HEK293 (cell line): ENCODE data around the gene DISC1.

Experiments
- CTCF ChIA-PET: fragments of 350-600 bp; formaldehyde crosslinking; extraction: SDS; loops from one replicate; lab custom pipeline; 2021; ENCODE audit warnings: antibody characterized with exemption; lab: Yijun Ruan, JAX
- POLR2A ChIA-PET: fragments of 300-600 bp; formaldehyde crosslinking; extraction: SDS; loops from one replicate; lab custom pipeline; 2020; ENCODE audit warnings: antibody characterized with exemption, inconsistent platforms; lab: Yijun Ruan, JAX
- H3K27ac ChIP-seq: fragments of 200-500 bp; sonication (Bioruptor generic); 2 replicates; pipeline ENCODE4 v1.5.1; 2014; ENCODE audit warnings: low read depth, low read length, control low read depth, inconsistent platforms; ENCODE audit errors: extremely low read depth
- H3K36me3 ChIP-seq, 2 experiments: fragments of 200-500 bp in 1 of 2; sonication (Bioruptor generic) in 1 of 2; 1 replicate in 1 of 2; 2 replicates in 1 of 2; pipeline ENCODE4 v1.5.1; 2014 to 2017; ENCODE audit warnings: inconsistent platforms in 2 of 2, low read length in 2 of 2; ENCODE audit not compliant: control insufficient read depth in 2 of 2, insufficient read depth in 1 of 2
- H3K4me1 ChIP-seq: fragments of 200-500 bp; sonication (Bioruptor generic); 2 replicates; pipeline ENCODE4 v1.5.1; 2014; ENCODE audit warnings: mild to moderate bottlenecking, low read length, inconsistent platforms; ENCODE audit not compliant: control insufficient read depth, insufficient read depth
- H3K4me3 ChIP-seq: 2 replicates; pipeline ENCODE4 v1.5.1; 2011; ENCODE audit warnings: low read depth, mild to moderate bottlenecking, control low read depth, low read length, moderate library complexity
- H3K9me3 ChIP-seq: fragments of 200-500 bp; sonication (Bioruptor generic); 2 replicates; pipeline ENCODE4 v1.5.1; 2014; ENCODE audit warnings: low read depth, low read length, inconsistent platforms; ENCODE audit not compliant: control insufficient read depth, insufficient read depth
- FEZF1 ChIP-seq: fragments of 450-650 bp; formaldehyde crosslinking; IDR thresholded peaks from 2 replicates; pipeline ENCODE4 v1.5.1; 2016; ENCODE audit warnings: missing biosample characterization, missing genetic modification characterization
- HIC1 ChIP-seq: fragments of 450-650 bp; formaldehyde crosslinking; IDR thresholded peaks from 2 replicates; pipeline ENCODE4 v1.5.1; 2016; ENCODE audit warnings: missing biosample characterization, missing genetic modification characterization
- MZF1 ChIP-seq: fragments of 450-650 bp; formaldehyde crosslinking; IDR thresholded peaks from 2 replicates; pipeline ENCODE4 v1.5.1; 2017; ENCODE audit warnings: missing biosample characterization, missing genetic modification characterization, borderline replicate concordance
- OSR2 ChIP-seq: fragments of 450-650 bp; formaldehyde crosslinking; IDR thresholded peaks from 2 replicates; pipeline ENCODE4 v1.5.1; 2016; ENCODE audit warnings: missing biosample characterization, missing genetic modification characterization
- PBX3 ChIP-seq: sonication (generic); formaldehyde crosslinking; IDR thresholded peaks from 2 replicates; pipeline ENCODE4 v1.8.1; 2022; ENCODE audit warnings: mild to moderate bottlenecking, moderate library complexity, missing genetic modification reagents
- SCRT1 ChIP-seq: fragments of 450-650 bp; formaldehyde crosslinking; IDR thresholded peaks from 2 replicates; pipeline ENCODE4 v1.5.1; 2016; ENCODE audit warnings: missing biosample characterization, missing genetic modification characterization, borderline replicate concordance
- SP2 ChIP-seq: fragments of 450-650 bp; formaldehyde crosslinking; IDR thresholded peaks from 2 replicates; pipeline ENCODE4 v1.5.1; 2016; ENCODE audit warnings: missing biosample characterization, missing genetic modification characterization
- TSHZ1 ChIP-seq: fragments of 450-650 bp; formaldehyde crosslinking; IDR thresholded peaks from 2 replicates; pipeline ENCODE4 v1.5.1; 2016; ENCODE audit warnings: missing biosample characterization, missing genetic modification characterization, borderline replicate concordance
- ZBTB8A ChIP-seq: fragments of 450-650 bp; formaldehyde crosslinking; IDR thresholded peaks from 2 replicates; pipeline ENCODE4 v1.5.1; 2016; ENCODE audit warnings: missing biosample characterization, missing genetic modification characterization
- ZEB2 ChIP-seq: fragments of 450-650 bp; formaldehyde crosslinking; IDR thresholded peaks from 2 replicates; pipeline ENCODE4 v1.5.1; 2016; ENCODE audit warnings: missing biosample characterization, missing genetic modification characterization
- ZFP69B ChIP-seq: fragments of 450-650 bp; formaldehyde crosslinking; IDR thresholded peaks from 2 replicates; pipeline ENCODE4 v1.5.1; 2016; ENCODE audit warnings: missing biosample characterization, missing genetic modification characterization
- ZNF19 ChIP-seq: fragments of 450-650 bp; formaldehyde crosslinking; IDR thresholded peaks from 2 replicates; pipeline ENCODE4; 2016; ENCODE audit warnings: missing biosample characterization, missing genetic modification characterization, low read depth
- ZNF280D ChIP-seq: fragments of 450-650 bp; formaldehyde crosslinking; IDR thresholded peaks from 2 replicates; pipeline ENCODE4 v1.5.1; 2016; ENCODE audit warnings: missing biosample characterization, missing genetic modification characterization
- ZNF354C ChIP-seq: fragments of 450-650 bp; formaldehyde crosslinking; IDR thresholded peaks from 2 replicates; pipeline ENCODE4 v1.5.1; 2016; ENCODE audit warnings: missing biosample characterization, missing genetic modification characterization, low read depth, borderline replicate concordance
- ZNF48 ChIP-seq: fragments of 450-650 bp; formaldehyde crosslinking; IDR thresholded peaks from 2 replicates; pipeline ENCODE4 v1.5.1; 2016; ENCODE audit warnings: missing biosample characterization, missing genetic modification characterization
- ZNF514 ChIP-seq: fragments of 450-650 bp; formaldehyde crosslinking; IDR thresholded peaks from 2 replicates; pipeline ENCODE4 v1.5.1; 2016; ENCODE audit warnings: missing biosample characterization, missing genetic modification characterization
- ZNF548 ChIP-seq: fragments of 450-650 bp; formaldehyde crosslinking; IDR thresholded peaks from 2 replicates; pipeline ENCODE4 v1.5.1; 2016; ENCODE audit warnings: missing biosample characterization, missing genetic modification characterization
- ZNF571 ChIP-seq: fragments of 450-650 bp; formaldehyde crosslinking; IDR thresholded peaks from 2 replicates; pipeline ENCODE4 v1.5.0; 2017; ENCODE audit warnings: missing biosample characterization, missing genetic modification characterization
- ZNF654 ChIP-seq: fragments of 450-650 bp; formaldehyde crosslinking; IDR thresholded peaks from 2 replicates; pipeline ENCODE4 v1.5.1; 2016; ENCODE audit warnings: low read depth, missing biosample characterization, missing genetic modification characterization
- TF ChIP-seq, protein P1 (sequence below): fragments of 450-650 bp; formaldehyde crosslinking; IDR thresholded peaks from 2 replicates; pipeline ENCODE4 v1.5.1; 2016; ENCODE audit warnings: missing biosample characterization, missing genetic modification characterization

The DISC1 gene

DNA sequence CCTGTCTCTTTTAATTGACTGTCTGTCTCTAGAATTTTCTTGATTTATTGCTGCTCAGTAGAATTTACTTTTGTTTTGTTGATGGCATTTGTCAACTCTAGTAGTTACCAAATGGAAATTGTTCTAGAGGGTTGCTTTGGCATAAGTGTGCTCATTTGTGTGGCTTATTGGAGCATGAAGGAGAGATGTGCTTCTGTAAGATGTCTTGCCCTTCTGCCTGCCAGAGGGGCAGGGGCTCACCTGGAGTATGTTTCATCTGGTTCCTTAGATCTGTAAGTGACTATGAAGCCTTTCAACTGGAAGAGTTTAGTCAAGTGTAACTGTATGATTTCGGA is 345.5 kb downstream of the DISC1 start:
- no peaks in the 10 kb centered on the region for H3K36me3 ChIP-seq

GRCh38 chr1:231973830-231974229 is 347.2 kb downstream of the DISC1 start:
- ChIA-PET CTCF (interaction anchor here (0.6 to 1.3 kb wide), 4 partner anchors 9 to 1197 kb away, joined by 3 to 8 read pairs (median 4); no protein-coding TSS in a partner anchor), POLR2A (no interaction called here)
- Histone ChIP-seq H3K4me3 (no peak overlapping the region), H3K27ac (no peak overlapping the region), H3K36me3 (no peaks in the 10 kb centered on the region), H3K9me3 (no peaks in the 10 kb centered on the region), H3K4me1 (peaks cover 10% of the 10 kb centered on the region; the same call in 1 of the 2 replicates)
- TF ChIP-seq ZEB2 (no peak), ZNF514 (tag by site-specific recombination) (no peak), MZF1 (tag by site-specific recombination) (no peak), ZNF654 (tag by site-specific recombination) (no peak), ZNF571 (no peak), ZNF19 (tag by site-specific recombination) (no peak), ZNF48 (tag by site-specific recombination) (no peak), PBX3 (no peak), ZBTB8A (tag by site-specific recombination) (no peak), ZNF280D (tag by site-specific recombination) (no peak), TSHZ1 (no peak), SP2 (tag by site-specific recombination) (no peak), SCRT1 (tag by site-specific recombination) (no peak), ZFP69B (tag by site-specific recombination) (no peak), HIC1 (no peak), ZNF548 (tag by site-specific recombination) (no peak), ZNF354C (tag by site-specific recombination) (no peak)
- TF ChIP-seq, protein P1, sequence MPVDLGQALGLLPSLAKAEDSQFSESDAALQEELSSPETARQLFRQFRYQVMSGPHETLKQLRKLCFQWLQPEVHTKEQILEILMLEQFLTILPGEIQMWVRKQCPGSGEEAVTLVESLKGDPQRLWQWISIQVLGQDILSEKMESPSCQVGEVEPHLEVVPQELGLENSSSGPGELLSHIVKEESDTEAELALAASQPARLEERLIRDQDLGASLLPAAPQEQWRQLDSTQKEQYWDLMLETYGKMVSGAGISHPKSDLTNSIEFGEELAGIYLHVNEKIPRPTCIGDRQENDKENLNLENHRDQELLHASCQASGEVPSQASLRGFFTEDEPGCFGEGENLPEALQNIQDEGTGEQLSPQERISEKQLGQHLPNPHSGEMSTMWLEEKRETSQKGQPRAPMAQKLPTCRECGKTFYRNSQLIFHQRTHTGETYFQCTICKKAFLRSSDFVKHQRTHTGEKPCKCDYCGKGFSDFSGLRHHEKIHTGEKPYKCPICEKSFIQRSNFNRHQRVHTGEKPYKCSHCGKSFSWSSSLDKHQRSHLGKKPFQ (tag by site-specific recombination) = no peak

More for the DNA sequence above, 345.5 kb downstream of the DISC1 start:
- no peak for TF ChIP-seq FEZF1 (tag by site-specific recombination)
- 0 out of 2 replicates have a peak, but pooled peaks have one; percentile 33 for TF ChIP-seq OSR2 (tag by site-specific recombination)
- H3K9me3 ChIP-seq = no peaks in the 10 kb centered on the region
- ChIA-PET CTCF (interaction anchor here (0.9 to 2.2 kb wide), 3 partner anchors 11 to 103 kb away, joined by 3 to 7 read pairs (median 4); no protein-coding TSS in a partner anchor), POLR2A (no interaction called here)
- H3K27ac ChIP-seq = no peak overlapping the region
- no peak overlapping the region for H3K4me3 ChIP-seq
- H3K4me1 ChIP-seq = peaks cover 10% of the 10 kb centered on the region; the same call in 1 of the 2 replicates
